ENCODE measurements around the gene COL4A2.
"Not testable (repeated sequence)": the region's sequence is repeated elsewhere in the genome, so short reads cannot be mapped to it uniquely, and the experiment has no call there.

The COL4A2 gene

GRCh38 chr13:110449219-110450015, 142.3 kb downstream of the COL4A2 start:
- no peak for DNase-seq (ENCODE audit: extremely low read depth in 1 of 2, low read depth in 1 of 2)

- DNase-seq (ENCODE audit: extremely low read depth in 1 of 2, low read depth in 1 of 2), result no peak
These were observed 143.2 kb downstream of the COL4A2 start for GRCh38 chr13:110450016-110450900.

- DNase-seq (ENCODE audit: extremely low read depth in 1 of 2, low read depth in 1 of 2), result no peak
These were observed 144.1 kb downstream of the COL4A2 start for GRCh38 chr13:110450941-110451730.

- DNase-seq (ENCODE audit: extremely low read depth in 1 of 2, low read depth in 1 of 2), result not testable (repeated sequence)
These were observed 146.0 kb downstream of the COL4A2 start for GRCh38 chr13:110453091-110453490.

- DNase-seq (ENCODE audit: extremely low read depth in 1 of 2, low read depth in 1 of 2), result no peak
These were observed 146.7 kb downstream of the COL4A2 start for GRCh38 chr13:110453797-110454196.

- no peak for DNase-seq (ENCODE audit: extremely low read depth in 1 of 2, low read depth in 1 of 2)
These were observed 147.3 kb downstream of the COL4A2 start for GRCh38 chr13:110454227-110454859.

- no peak for DNase-seq (ENCODE audit: extremely low read depth in 1 of 2, low read depth in 1 of 2)
These were observed 147.9 kb downstream of the COL4A2 start for GRCh38 chr13:110454956-110455355.

- DNase-seq (ENCODE audit: extremely low read depth in 1 of 2, low read depth in 1 of 2), result no peak
These were observed 148.4 kb downstream of the COL4A2 start for GRCh38 chr13:110455444-110455843.

GRCh38 chr13:110455941-110456340, 148.9 kb downstream of the COL4A2 start:
- DNase-seq (ENCODE audit: extremely low read depth in 1 of 2, low read depth in 1 of 2), result peak; percentile 33 to 34

GRCh38 chr13:110456550-110456949, 149.5 kb downstream of the COL4A2 start:
- DNase-seq (ENCODE audit: extremely low read depth in 1 of 2, low read depth in 1 of 2), result no peak

GRCh38 chr13:110457361-110457760, 150.3 kb downstream of the COL4A2 start:
- DNase-seq (ENCODE audit: extremely low read depth in 1 of 2, low read depth in 1 of 2), result no peak

- DNase-seq (ENCODE audit: extremely low read depth in 1 of 2, low read depth in 1 of 2), result no peak
These were observed 150.9 kb downstream of the COL4A2 start for GRCh38 chr13:110458017-110458416.

- DNase-seq (ENCODE audit: extremely low read depth in 1 of 2, low read depth in 1 of 2), result no peak
These were observed 151.7 kb downstream of the COL4A2 start for GRCh38 chr13:110458594-110459365.

- DNase-seq (ENCODE audit: extremely low read depth in 1 of 2, low read depth in 1 of 2), result no peak
These were observed 155.0 kb downstream of the COL4A2 start for GRCh38 chr13:110462091-110462490.

GRCh38 chr13:110463156-110463555, 156.1 kb downstream of the COL4A2 start:
- DNase-seq (ENCODE audit: extremely low read depth in 1 of 2, low read depth in 1 of 2), result no peak

GRCh38 chr13:110463871-110464510, 156.9 kb downstream of the COL4A2 start:
- no peak for DNase-seq (ENCODE audit: extremely low read depth in 1 of 2, low read depth in 1 of 2)

- no peak for DNase-seq (ENCODE audit: extremely low read depth in 1 of 2, low read depth in 1 of 2)
These were observed 157.7 kb downstream of the COL4A2 start for GRCh38 chr13:110464556-110465333.

- DNase-seq (ENCODE audit: extremely low read depth in 1 of 2, low read depth in 1 of 2), result no peak
These were observed 158.6 kb downstream of the COL4A2 start for GRCh38 chr13:110465696-110466095.

Data from stimulated activated CD8-positive, alpha-beta memory T cell treated with anti-CD3 and anti-CD28 coated beads, Interleukin-7, amount 100 ng/mL, for 48 hours (primary cell).